H9 (cell line): ENCODE results near the gene DGKD. TPM values are rescaled to one million over a fixed set of nuclear protein-coding genes. Genes with fewer than 3 reads are reported as not detected.
A peak's percentile ranks its signal among the peaks of the same experiment; 100 is the strongest.

Source experiments
- DNase-seq: peaks from one replicate; pipeline ENCODE4 v3.0.0-alpha.2; 2017
- H2AFZ ChIP-seq: one replicate; pipeline ENCODE4 v1.6.1; 2013; ENCODE audit warnings: mild to moderate bottlenecking, low read length, control low read depth, moderate library complexity
- H2AK5ac ChIP-seq: 2 replicates; pipeline ENCODE4 v1.6.1; 2013; ENCODE audit warnings: low read length, control low read depth, mixed read lengths; ENCODE audit not compliant: insufficient read length
- H2BK120ac ChIP-seq: one replicate; pipeline ENCODE4 v1.6.1; 2013; ENCODE audit warnings: low read depth, mild to moderate bottlenecking, low read length, control low read depth, inconsistent platforms; ENCODE audit not compliant: poor library complexity, severe bottlenecking
- H2BK12ac ChIP-seq: 2 replicates; pipeline ENCODE4 v1.6.1; 2013; ENCODE audit warnings: low read length, control low read depth, mixed read lengths, low read depth; ENCODE audit not compliant: insufficient read length
- H2BK15ac ChIP-seq: 2 replicates; pipeline ENCODE4 v1.6.1; 2013; ENCODE audit warnings: low read depth, low read length, control low read depth
- H2BK20ac ChIP-seq: one replicate; pipeline ENCODE4 v1.6.1; 2013; ENCODE audit warnings: low read depth, mild to moderate bottlenecking, low read length, control low read depth, inconsistent platforms; ENCODE audit not compliant: poor library complexity, severe bottlenecking
- H2BK5ac ChIP-seq: 2 replicates; pipeline ENCODE4 v1.6.1; 2013; ENCODE audit warnings: low read length, control low read depth, mixed read lengths; ENCODE audit not compliant: insufficient read length
- H3K14ac ChIP-seq: 2 replicates; pipeline ENCODE4 v1.6.1; 2013; ENCODE audit warnings: low read length, control low read depth; ENCODE audit not compliant: insufficient read depth
- H3K18ac ChIP-seq: 2 replicates; pipeline ENCODE4 v1.6.1; 2013; ENCODE audit warnings: low read depth, mild to moderate bottlenecking, mixed read lengths, low read length, control low read depth; ENCODE audit not compliant: insufficient read length
- H3K23ac ChIP-seq: 2 replicates; pipeline ENCODE4 v1.6.1; 2013; ENCODE audit warnings: low read length, control low read depth, mixed read lengths, low read depth; ENCODE audit not compliant: insufficient read length
- H3K23me2 ChIP-seq: 2 replicates; pipeline ENCODE4 v1.6.1; 2013; ENCODE audit warnings: low read depth, mild to moderate bottlenecking, mixed read lengths, low read length, control low read depth; ENCODE audit not compliant: insufficient read length, poor library complexity, severe bottlenecking
- H3K27ac ChIP-seq: 2 replicates; pipeline ENCODE4 v1.5.1; 2013; ENCODE audit warnings: low read length, control low read depth, mixed read lengths, low read depth; ENCODE audit not compliant: insufficient read length
- H3K27me3 ChIP-seq: 2 replicates; pipeline ENCODE4 v1.6.1; 2013; ENCODE audit warnings: low read length, control low read depth, inconsistent platforms; ENCODE audit not compliant: insufficient read depth
- H3K4ac ChIP-seq: 2 replicates; pipeline ENCODE4 v1.6.1; 2013; ENCODE audit warnings: low read depth, mild to moderate bottlenecking, control low read depth, inconsistent platforms, low read length, moderate library complexity
- H3K4me1 ChIP-seq: 2 replicates; pipeline ENCODE4 v1.6.1; 2013; ENCODE audit warnings: low read length, control low read depth, inconsistent platforms; ENCODE audit not compliant: insufficient read depth
- H3K4me2 ChIP-seq: 2 replicates; pipeline ENCODE4 v1.6.1; 2013; ENCODE audit warnings: low read length, control low read depth, mixed read lengths; ENCODE audit not compliant: insufficient read length, insufficient read depth
- H3K56ac ChIP-seq: 2 replicates; pipeline ENCODE4 v1.6.1; 2013; ENCODE audit warnings: low read depth, mild to moderate bottlenecking, mixed read lengths, low read length, control low read depth; ENCODE audit not compliant: insufficient read length
- H3K79me1 ChIP-seq: 2 replicates; pipeline ENCODE4 v1.6.1; 2013; ENCODE audit warnings: low read depth, mild to moderate bottlenecking, moderate library complexity, low read length, control low read depth, inconsistent platforms; ENCODE audit not compliant: insufficient read depth, poor library complexity, severe bottlenecking
- H3K79me2 ChIP-seq: 2 replicates; pipeline ENCODE4 v1.6.1; 2013; ENCODE audit warnings: low read length, control low read depth, inconsistent platforms; ENCODE audit not compliant: insufficient read depth
- H3K9ac ChIP-seq: 2 replicates; pipeline ENCODE4 v1.6.1; 2013; ENCODE audit warnings: low read length, control low read depth, mixed read lengths; ENCODE audit not compliant: insufficient read length; ENCODE audit errors: extremely low read depth
- H3K9me3 ChIP-seq: one replicate; pipeline ENCODE4 v1.6.1; 2013; ENCODE audit warnings: low read depth, low read length, inconsistent platforms; ENCODE audit not compliant: control insufficient read depth
- H3T11ph ChIP-seq: one replicate; pipeline ENCODE4 v1.6.1; 2013; ENCODE audit warnings: mild to moderate bottlenecking, low read length, control low read depth, inconsistent platforms
- H4K20me1 ChIP-seq: one replicate; pipeline ENCODE4 v1.6.1; 2013; ENCODE audit not compliant: control insufficient read depth, insufficient read length, insufficient read depth
- H4K5ac ChIP-seq: 2 replicates; pipeline ENCODE4 v1.6.1; 2013; ENCODE audit warnings: low read depth, mild to moderate bottlenecking, mixed read lengths, low read length, control low read depth; ENCODE audit not compliant: insufficient read length
- H4K8ac ChIP-seq: replicated peaks from 2 replicates; pipeline ENCODE4 v1.6.1; 2013; ENCODE audit warnings: low read length, control low read depth, mixed read lengths, low read depth; ENCODE audit not compliant: insufficient read length
- H4K91ac ChIP-seq: 2 replicates; pipeline ENCODE4 v1.6.1; 2013; ENCODE audit warnings: low read depth, mild to moderate bottlenecking, moderate library complexity, mixed read lengths, low read length, control low read depth; ENCODE audit not compliant: insufficient read length
- H3K27ac Mint-ChIP-seq, 3 experiments: 2 replicates in 2 of 3; 3 replicates in 1 of 3; pipeline ENCODE4 v1.8.0; 2020 to 2021; ENCODE audit warnings: mixed read lengths in 3 of 3, mild to moderate bottlenecking in 1 of 3, moderate library complexity in 1 of 3
- H3K27me3 Mint-ChIP-seq: 2 replicates; pipeline ENCODE4 v1.8.0; 2021; ENCODE audit warnings: low read depth, mild to moderate bottlenecking, moderate library complexity, mixed read lengths
- H3K36me3 Mint-ChIP-seq, 3 experiments: 2 replicates in 2 of 3; 3 replicates in 1 of 3; pipeline ENCODE4 v1.8.0; 2020 to 2021; ENCODE audit warnings: low read depth in 3 of 3, mixed read lengths in 3 of 3; ENCODE audit not compliant: insufficient read depth in 1 of 3
- H3K4me1 Mint-ChIP-seq, 2 experiments: 2 replicates each; pipeline ENCODE4 v1.8.0; 2020; ENCODE audit warnings: mixed read lengths in 2 of 2
- H3K4me3 Mint-ChIP-seq, 2 experiments: 2 replicates in 1 of 2; 3 replicates in 1 of 2; pipeline ENCODE4 v1.8.0; 2020 to 2021; ENCODE audit warnings: mild to moderate bottlenecking in 2 of 2, mixed read lengths in 2 of 2, moderate library complexity in 1 of 2
- H3K9me3 Mint-ChIP-seq, 2 experiments: 2 replicates in 1 of 2; 3 replicates in 1 of 2; pipeline ENCODE4 v1.8.0; 2020; ENCODE audit warnings: mild to moderate bottlenecking in 2 of 2, mixed read lengths in 2 of 2, moderate library complexity in 1 of 2
- CTCF ChIP-seq: fragments of 200-600 bp; sonication (generic); conservative IDR thresholded peaks from 3 replicates; pipeline ENCODE4 v1.8.0; 2021; ENCODE audit warnings: antibody characterized with exemption, mild to moderate bottlenecking
- WGBS: extraction: QIAGEN DNeasy Blood & Tissue Kit; methylation state at CpG from one replicate; pipeline ENCODE4 v1.1.7; 2013; ENCODE audit warnings: missing lambda C conversion rate, low lambda C conversion rate, mixed read lengths; ENCODE audit not compliant: insufficient read length; ENCODE audit errors: extremely low coverage; 5-methylcytosine and 5-hydroxymethylcytosine counted together
- total RNA-seq: library from RNA; stranded (reverse); gene quantifications from 2 replicates; pipeline ENCODE4 v1.2.1, GENCODE V29; 2021

Gene DGKD
- total RNA-seq, 1 experiment from 2014 or later: 20.7 TPM

- Histone ChIP-seq H3T11ph (no peak overlapping the region), H4K8ac (no peak overlapping the region), H3K4ac (no peak overlapping the region), H3K27me3 (peaks cover 5% of the 10 kb centered on the region; the same call in 1 of the 2 replicates), H3K79me2 (peaks cover 1% of the 10 kb centered on the region; the same call in 1 of the 2 replicates), H3K56ac (no peak overlapping the region), H2AK5ac (no peak overlapping the region), H4K20me1 (no peaks in the 10 kb centered on the region), H2BK120ac (no peak overlapping the region), H3K9ac (no peak overlapping the region), H3K18ac (no peak overlapping the region), H3K79me1 (no peaks in the 10 kb centered on the region), H3K9me3 (no peaks in the 10 kb centered on the region), H2BK5ac (no peak overlapping the region), H3K23ac (no peak overlapping the region), H4K5ac (no peak overlapping the region), H2BK20ac (no peak overlapping the region), H3K4me1 (no peaks in the 10 kb centered on the region), H2BK15ac (no peak overlapping the region), H3K14ac (0 out of 2 replicates have a peak overlapping the region, but pooled peaks have one; percentile 41), H2BK12ac (no peak overlapping the region), H2AFZ (no peak overlapping the region), H3K23me2 (peaks cover 13% of the 10 kb centered on the region), H3K4me2 (peak overlapping the region; percentile 92), H3K27ac (no peak overlapping the region), H4K91ac (no peak overlapping the region)
- WGBS: no CpG with 5 or more reads among the region's 46 CpGs
- peaks cover 3% of the 10 kb centered on the region in 2 experiments; a peak in 1 of 5 replicates for H3K9me3 Mint-ChIP-seq
- H3K27me3 Mint-ChIP-seq: peaks cover 56% of the 10 kb centered on the region
- H3K36me3 Mint-ChIP-seq: peaks cover 3 to 10% (median 5%) of the 10 kb centered on the region in 3 experiments; a peak in 5 of 7 replicates
- peaks cover 17 to 19% of the 10 kb centered on the region in 2 experiments for H3K4me1 Mint-ChIP-seq
- no peak for TF ChIP-seq CTCF
- H3K27ac Mint-ChIP-seq: no peak overlapping the region
- no peak for DNase-seq
- H3K4me3 Mint-ChIP-seq: peak overlapping the region; percentile 76 to 86
Observed at GRCh38 chr2:233354971-233355574, 779 bp downstream of the DGKD start.
